K562 treated with DMSO at 1 percent for 24 hours (cell line): ENCODE results near the gene ZNF419. TPM values are rescaled to one million over a fixed set of nuclear protein-coding genes. Genes with fewer than 3 reads are reported as not detected.

ENCODE experiments used
- total RNA-seq: library from RNA; unstranded; fragments of 300-600 nt; gene quantifications from 2 replicates; pipeline ENCODE4 v1.2.3, GENCODE V29; 2022; ENCODE audit warnings: low read depth; ENCODE audit not compliant: insufficient read depth

Gene ZNF419
- 0.81 and 2.7 TPM in 2 replicates for total RNA-seq

DNA sequence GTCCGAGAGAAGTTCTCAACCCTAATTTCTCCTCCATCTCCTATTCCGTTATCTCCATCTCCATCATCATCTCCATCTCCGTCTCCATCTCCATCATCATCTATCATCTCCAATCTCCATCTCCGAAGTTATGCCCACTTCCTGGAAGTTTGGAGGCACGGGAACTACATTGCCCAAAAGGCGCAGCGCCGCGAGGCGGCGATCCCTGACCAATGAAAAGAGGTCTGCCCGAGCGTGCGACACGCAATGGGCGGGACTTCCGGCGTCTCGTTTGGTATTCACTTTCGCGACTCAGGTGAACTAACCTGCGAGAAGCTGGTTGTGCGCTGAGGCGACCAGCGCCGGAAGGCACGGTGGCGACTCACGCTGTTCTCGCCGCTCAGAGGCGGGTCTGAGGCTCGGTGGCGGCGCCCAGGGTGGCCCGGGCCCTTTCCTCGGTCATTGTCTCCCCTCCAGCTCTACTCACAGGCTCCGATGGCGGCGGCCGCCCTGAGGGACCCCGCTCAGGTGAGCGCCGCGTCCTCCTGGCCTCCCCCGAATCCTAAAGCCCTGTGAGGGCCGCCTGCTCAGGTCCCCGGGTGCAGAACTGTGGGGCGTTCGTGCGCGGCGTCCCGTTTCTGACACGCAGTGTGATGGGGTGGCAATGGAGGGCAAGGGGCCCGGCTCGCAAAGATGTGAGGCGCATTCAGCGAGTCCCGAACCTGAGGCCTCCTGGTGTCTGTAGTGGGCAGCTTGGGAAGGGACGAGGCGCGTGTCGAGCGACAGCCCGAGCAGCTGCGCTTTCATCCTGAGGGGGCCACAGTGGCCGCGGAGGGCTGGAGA is at the start of gene ZNF419:
Gene ZNF419 (plus strand): TSS at position 274 of the 822 bp plus-strand sequence. CDS start 201 bp downstream, at position 475.

DNA sequence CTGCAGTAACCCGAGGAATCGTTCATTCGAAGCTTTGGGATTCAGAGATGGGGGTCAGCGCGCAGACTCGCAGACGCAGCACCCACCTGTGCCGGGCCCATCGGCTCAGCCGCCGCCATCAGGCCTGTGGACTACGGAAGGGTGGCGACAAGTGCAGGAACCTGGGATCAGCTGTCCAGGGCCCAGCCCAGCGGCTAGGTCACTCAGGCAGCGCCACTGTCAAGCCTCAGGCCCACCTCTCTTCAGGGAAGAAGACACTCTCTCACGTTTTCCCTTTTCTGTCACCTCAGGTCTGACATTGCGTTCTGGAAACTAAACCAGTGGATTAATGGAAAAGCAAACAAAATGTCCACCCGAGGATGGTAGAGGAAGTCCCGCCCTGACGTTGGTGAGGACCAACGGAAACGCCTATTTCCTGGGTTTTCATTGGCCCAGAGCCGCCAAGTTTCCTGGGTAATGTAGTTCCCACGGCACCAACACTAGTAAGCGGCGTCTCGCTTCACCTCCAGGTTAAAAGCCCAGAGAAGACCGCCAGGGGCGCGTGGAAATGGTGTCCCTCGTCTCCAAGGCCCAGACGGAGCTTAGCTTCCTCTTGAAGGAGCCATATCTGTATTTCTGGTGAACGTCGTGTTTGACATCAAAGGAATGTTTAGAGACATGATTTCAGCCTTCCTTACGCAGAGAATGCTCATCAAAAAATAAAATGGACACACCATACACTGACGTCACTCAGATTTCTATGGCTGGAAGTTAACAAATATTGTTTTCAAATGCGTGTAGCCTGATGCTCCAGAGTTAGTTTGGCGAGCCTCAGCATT is 10.2 kb upstream of the ZNF419 start, which contains the start of gene ZNF772:
Gene ZNF772 (minus strand): TSS at position 376 of the 818 bp plus-strand sequence. CDS start 257 bp downstream, at position 119.

DNA sequence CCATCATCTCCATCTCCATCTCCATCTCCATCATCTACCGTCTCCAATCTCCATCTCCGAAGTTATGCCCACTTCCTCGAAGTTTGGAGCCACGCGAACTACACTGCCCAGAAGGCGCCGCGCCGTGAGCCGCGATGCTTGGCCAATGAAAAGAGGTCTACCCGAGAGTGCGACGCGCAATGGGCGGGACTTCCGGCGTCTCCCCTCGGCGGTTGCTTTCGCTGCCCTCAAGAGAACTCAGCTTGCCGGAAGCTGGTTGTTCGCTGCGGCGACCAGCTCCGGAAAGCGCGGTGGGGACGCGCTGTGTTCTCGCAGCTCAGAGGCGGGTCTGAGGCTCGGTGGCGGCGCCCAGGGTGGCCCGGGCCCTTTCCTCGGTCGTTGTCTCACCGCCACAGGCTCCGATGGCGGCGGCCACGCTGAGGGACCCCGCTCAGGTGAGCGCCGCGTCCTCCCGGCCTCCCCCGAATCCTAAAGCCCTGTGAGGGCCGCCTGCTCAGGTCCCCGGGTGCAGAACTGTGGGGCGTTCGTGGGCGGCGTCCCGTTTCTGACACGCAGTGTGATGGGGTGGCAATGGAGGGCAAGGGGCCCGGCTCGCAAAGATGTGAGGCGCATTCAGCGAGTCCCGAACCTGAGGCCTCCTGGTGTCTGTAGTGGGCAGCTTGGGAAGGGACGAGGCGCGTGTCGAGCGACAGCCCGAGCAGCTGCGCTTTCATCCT is 12.3 kb downstream of the ZNF419 start, which contains the start of gene ZNF773:
Gene ZNF773 (plus strand): TSS at position 259 of the 716 bp plus-strand sequence. CDS start 143 bp downstream, at position 402.

DNA sequence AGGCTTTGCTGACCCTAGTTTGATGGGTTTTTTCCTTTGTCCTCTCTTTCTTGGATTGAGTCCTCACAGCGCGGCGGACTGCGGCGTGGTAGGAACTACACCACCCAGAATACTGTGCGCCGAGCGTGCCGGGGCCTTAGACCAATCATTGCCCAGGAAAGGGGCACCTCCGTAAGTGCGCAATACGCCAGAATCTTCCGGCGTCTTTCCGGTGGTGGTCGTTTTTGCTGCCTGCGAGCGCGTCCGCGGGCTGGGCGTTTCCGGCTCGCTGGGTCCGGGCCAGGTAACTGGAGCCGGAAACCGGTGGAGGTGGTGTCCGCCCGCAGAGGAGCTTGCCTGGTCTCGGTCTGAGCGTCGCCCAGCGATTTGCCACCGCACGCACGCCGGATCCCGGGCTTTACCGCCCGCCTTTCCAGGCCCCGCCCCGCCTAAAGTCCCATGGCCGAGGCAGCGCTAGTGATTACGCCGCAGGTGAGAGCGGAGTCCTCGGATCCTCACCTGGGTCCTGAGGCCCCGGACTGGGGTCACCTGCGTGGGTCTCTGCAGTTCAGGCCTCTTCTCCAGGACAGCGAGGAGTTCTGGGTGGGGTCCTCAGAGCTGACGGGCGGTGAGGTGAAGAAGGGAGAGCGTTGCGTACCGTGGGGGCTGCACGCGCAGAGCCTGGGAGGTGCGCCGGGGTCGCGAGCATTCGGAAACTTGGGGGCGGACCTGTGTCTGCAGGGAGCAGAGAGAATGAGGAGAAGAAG is 39.8 kb downstream of the ZNF419 start, which contains the start of gene ZNF549:
Gene ZNF549 (plus strand): TSS at position 221 of the 746 bp plus-strand sequence. CDS start 218 bp downstream, at position 439.

Other genes with a start within 250 kb of the ZNF419 start
- 1.8 and 2.1 TPM in 2 replicates for gene ZNF805, start 247.1 kb upstream of the ZNF419 start, total RNA-seq
- gene ZNF460, start 207.3 kb upstream of the ZNF419 start, total RNA-seq, result 0.79 and 1.2 TPM in 2 replicates
- 1.2 and 1.3 TPM in 2 replicates for gene ZNF543, start 167.3 kb upstream of the ZNF419 start, total RNA-seq
- 3.1 and 3.2 TPM in 2 replicates for gene ZNF304, start 136.5 kb upstream of the ZNF419 start, total RNA-seq
- 4.4 and 4.8 TPM in 2 replicates for gene TRAPPC2B, start 124.2 kb upstream of the ZNF419 start, total RNA-seq
- 0.42 TPM in 1 of 2 replicates, not detected in the other for gene ZNF547, start 124.2 kb upstream of the ZNF419 start, total RNA-seq
- gene ZNF548, start 97.9 kb upstream of the ZNF419 start, total RNA-seq, result 3.2 and 3.4 TPM in 2 replicates
- gene ZNF17, start 76.6 kb upstream of the ZNF419 start, total RNA-seq, result 2.0 and 2.2 TPM in 2 replicates
- gene ZNF749, start 52.4 kb upstream of the ZNF419 start, total RNA-seq, result 8.3 and 8.7 TPM in 2 replicates
- not detected in 2 replicates for gene VN1R1, start 30.6 kb upstream of the ZNF419 start, total RNA-seq
- 0.54 and 0.86 TPM in 2 replicates for gene ZNF772, start 10.2 kb upstream of the ZNF419 start, total RNA-seq
- 0.30 TPM in 1 of 2 replicates, not detected in the other for gene ZNF773, start 12.2 kb downstream of the ZNF419 start, total RNA-seq
- gene ZNF549, start 39.6 kb downstream of the ZNF419 start, total RNA-seq, result 0.45 and 0.85 TPM in 2 replicates
- 1.4 and 2.1 TPM in 2 replicates for gene ZNF550, start 72.1 kb downstream of the ZNF419 start, total RNA-seq
- gene ZNF416, start 91.2 kb downstream of the ZNF419 start, total RNA-seq, result 0.96 and 2.2 TPM in 2 replicates
- gene ZIK1, start 96.4 kb downstream of the ZNF419 start, total RNA-seq, result 0.41 and 0.73 TPM in 2 replicates
- gene ZNF530, start 112.1 kb downstream of the ZNF419 start, total RNA-seq, result 3.5 and 10.0 TPM in 2 replicates
- gene ZNF134, start 126.5 kb downstream of the ZNF419 start, total RNA-seq, result 6.7 and 7.0 TPM in 2 replicates
- gene ZNF211, start 145.4 kb downstream of the ZNF419 start, total RNA-seq, result 7.8 and 9.8 TPM in 2 replicates
- gene ZSCAN4, start 181.2 kb downstream of the ZNF419 start, total RNA-seq, result not detected in 2 replicates
- 2.8 and 3.5 TPM in 2 replicates for gene ZNF551, start 194.2 kb downstream of the ZNF419 start, total RNA-seq
- not detected in 2 replicates for gene ZNF154, start 221.5 kb downstream of the ZNF419 start, total RNA-seq
- 1.8 and 2.9 TPM in 2 replicates for gene ZNF671, start 239.9 kb downstream of the ZNF419 start, total RNA-seq